Activated B cell treated with CpG ODN at 0.5 μM for 24 hours (primary cell): ENCODE results near the gene SERPINB7. TPM values are rescaled to one million over a fixed set of nuclear protein-coding genes. Genes with fewer than 3 reads are reported as not detected.

Experiments
- ATAC-seq: fragments of 200-7000 bp; cut with Tn5 transposase; one replicate; pipeline ENCODE4 v1.10.0; 2021; ENCODE audit warnings: low read depth, mild to moderate bottlenecking, moderate library complexity
- CTCF ChIA-PET: fragments of 350-600 bp; sonication (Branson Sonifier 250); formaldehyde crosslinking; loops from one replicate; lab custom pipeline; 2021; ENCODE audit warnings: antibody characterized with exemption; lab: Charles Lee
- POLR2A ChIA-PET: fragments of 350-600 bp; sonication (Branson Sonifier 250); formaldehyde crosslinking; loops from one replicate; lab custom pipeline; 2021; ENCODE audit warnings: antibody characterized with exemption; lab: Charles Lee
- DNase-seq: peaks from one replicate; pipeline ENCODE4 v3.0.0; 2022
- H3K27ac Mint-ChIP-seq: one replicate; pipeline ENCODE4 v1.8.0; 2020; ENCODE audit warnings: mixed read lengths
- H3K27me3 Mint-ChIP-seq: one replicate; pipeline ENCODE4 v1.8.0; 2021; ENCODE audit warnings: mixed read lengths
- H3K36me3 Mint-ChIP-seq: one replicate; pipeline ENCODE4 v1.8.0; 2021; ENCODE audit warnings: low read depth, mixed read lengths
- H3K4me1 Mint-ChIP-seq: one replicate; pipeline ENCODE4 v1.8.0; 2021; ENCODE audit warnings: mixed read lengths
- H3K4me3 Mint-ChIP-seq: one replicate; pipeline ENCODE4 v1.8.0; 2020; ENCODE audit warnings: mild to moderate bottlenecking, mixed read lengths
- H3K9me3 Mint-ChIP-seq: one replicate; pipeline ENCODE4 v1.8.0; 2020; ENCODE audit warnings: mixed read lengths
- intact Hi-C: fragments of 100-400 bp; cut with micrococcal nuclease; formaldehyde crosslinking; loops from one replicate; pipeline ENCODE4 v1.15.1; 2024
- total RNA-seq: library from RNA; stranded (reverse); gene quantifications from 2 replicates; pipeline ENCODE4 v1.2.3, GENCODE V29; 2022
- TF ChIP-seq, protein P1 (sequence below): fragments of 200-600 bp; IDR thresholded peaks from one replicate; pipeline ENCODE4 v1.8.0; 2022; ENCODE audit warnings: antibody characterized with exemption, mild to moderate bottlenecking

The SERPINB7 gene
- total RNA-seq, 1 donor from 2014 or later, result not detected

GRCh38 chr18:63828656-63829055 is 53.4 kb downstream of the SERPINB7 start:
- H3K9me3 Mint-ChIP-seq, result no peaks in the 10 kb centered on the region
- H3K4me3 Mint-ChIP-seq, result no peak overlapping the region
- CTCF ChIA-PET, result no interaction called here
- POLR2A ChIA-PET, result no interaction called here
- peaks cover 7% of the 10 kb centered on the region for H3K4me1 Mint-ChIP-seq
- H3K36me3 Mint-ChIP-seq, result no peaks in the 10 kb centered on the region
- peaks cover 2% of the 10 kb centered on the region for H3K27me3 Mint-ChIP-seq
- ATAC-seq, result no peak
- intact Hi-C loops, result no loop called here
- TF ChIP-seq, protein P1, sequence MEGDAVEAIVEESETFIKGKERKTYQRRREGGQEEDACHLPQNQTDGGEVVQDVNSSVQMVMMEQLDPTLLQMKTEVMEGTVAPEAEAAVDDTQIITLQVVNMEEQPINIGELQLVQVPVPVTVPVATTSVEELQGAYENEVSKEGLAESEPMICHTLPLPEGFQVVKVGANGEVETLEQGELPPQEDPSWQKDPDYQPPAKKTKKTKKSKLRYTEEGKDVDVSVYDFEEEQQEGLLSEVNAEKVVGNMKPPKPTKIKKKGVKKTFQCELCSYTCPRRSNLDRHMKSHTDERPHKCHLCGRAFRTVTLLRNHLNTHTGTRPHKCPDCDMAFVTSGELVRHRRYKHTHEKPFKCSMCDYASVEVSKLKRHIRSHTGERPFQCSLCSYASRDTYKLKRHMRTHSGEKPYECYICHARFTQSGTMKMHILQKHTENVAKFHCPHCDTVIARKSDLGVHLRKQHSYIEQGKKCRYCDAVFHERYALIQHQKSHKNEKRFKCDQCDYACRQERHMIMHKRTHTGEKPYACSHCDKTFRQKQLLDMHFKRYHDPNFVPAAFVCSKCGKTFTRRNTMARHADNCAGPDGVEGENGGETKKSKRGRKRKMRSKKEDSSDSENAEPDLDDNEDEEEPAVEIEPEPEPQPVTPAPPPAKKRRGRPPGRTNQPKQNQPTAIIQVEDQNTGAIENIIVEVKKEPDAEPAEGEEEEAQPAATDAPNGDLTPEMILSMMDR, result no peak
- DNase-seq, result no peak
- H3K27ac Mint-ChIP-seq, result no peak overlapping the region

- Mint-ChIP-seq H3K27ac (no peak overlapping the region), H3K4me1 (peaks cover 7% of the 10 kb centered on the region), H3K4me3 (no peak overlapping the region), H3K9me3 (no peaks in the 10 kb centered on the region), H3K36me3 (no peaks in the 10 kb centered on the region), H3K27me3 (peaks cover 6% of the 10 kb centered on the region)
- DNase-seq (no peak), ATAC-seq (no peak)
- TF ChIP-seq, protein P1, result no peak
- ChIA-PET POLR2A (no interaction called here), CTCF (no interaction called here)
- intact Hi-C loops, result no loop called here
Measured at GRCh38 chr18:63829886-63830285, 54.7 kb downstream of the SERPINB7 start.

- CTCF ChIA-PET, result no interaction called here
- POLR2A ChIA-PET, result no interaction called here
- Mint-ChIP-seq H3K4me3 (no peak overlapping the region), H3K36me3 (no peaks in the 10 kb centered on the region), H3K27ac (no peak overlapping the region), H3K4me1 (peaks cover 7% of the 10 kb centered on the region), H3K9me3 (no peaks in the 10 kb centered on the region), H3K27me3 (peaks cover 6% of the 10 kb centered on the region)
- no peak for DNase-seq
- no peak for ATAC-seq
- intact Hi-C loops, result no loop called here
- TF ChIP-seq, protein P1, result no peak
Measured at GRCh38 chr18:63831080-63831788, 56.0 kb downstream of the SERPINB7 start.

- no peaks in the 10 kb centered on the region for H3K36me3 Mint-ChIP-seq
- H3K4me3 Mint-ChIP-seq, result no peak overlapping the region
- H3K4me1 Mint-ChIP-seq, result peaks cover 7% of the 10 kb centered on the region
- ChIA-PET POLR2A (no interaction called here), CTCF (no interaction called here)
- intact Hi-C loops, result no loop called here
- TF ChIP-seq, protein P1, result no peak
- no peak overlapping the region for H3K27ac Mint-ChIP-seq
- H3K9me3 Mint-ChIP-seq, result no peaks in the 10 kb centered on the region
- H3K27me3 Mint-ChIP-seq, result peaks cover 9% of the 10 kb centered on the region
- ATAC-seq (no peak), DNase-seq (no peak)
Measured at GRCh38 chr18:63832470-63832869, 57.3 kb downstream of the SERPINB7 start.

- no peaks in the 10 kb centered on the region for H3K9me3 Mint-ChIP-seq
- peaks cover 8% of the 10 kb centered on the region for H3K27me3 Mint-ChIP-seq
- no peak overlapping the region for H3K4me3 Mint-ChIP-seq
- intact Hi-C loops, result no loop called here
- peaks cover 7% of the 10 kb centered on the region for H3K4me1 Mint-ChIP-seq
- CTCF ChIA-PET, result no interaction called here
- H3K36me3 Mint-ChIP-seq, result no peaks in the 10 kb centered on the region
- POLR2A ChIA-PET, result no interaction called here
- TF ChIP-seq, protein P1, result no peak
- DNase-seq (no peak), ATAC-seq (no peak)
- no peak overlapping the region for H3K27ac Mint-ChIP-seq
Measured at GRCh38 chr18:63834471-63835113, 59.4 kb downstream of the SERPINB7 start.
